ENCODE results near the gene UBA5. TPM values are rescaled to one million over a fixed set of nuclear protein-coding genes. Genes with fewer than 3 reads are reported as not detected.

The UBA5 gene
- total and polyA plus RNA-seq, 4 experiments from 2014 or later, result 33.0 to 44.5 (median 33.4) TPM

DNA sequence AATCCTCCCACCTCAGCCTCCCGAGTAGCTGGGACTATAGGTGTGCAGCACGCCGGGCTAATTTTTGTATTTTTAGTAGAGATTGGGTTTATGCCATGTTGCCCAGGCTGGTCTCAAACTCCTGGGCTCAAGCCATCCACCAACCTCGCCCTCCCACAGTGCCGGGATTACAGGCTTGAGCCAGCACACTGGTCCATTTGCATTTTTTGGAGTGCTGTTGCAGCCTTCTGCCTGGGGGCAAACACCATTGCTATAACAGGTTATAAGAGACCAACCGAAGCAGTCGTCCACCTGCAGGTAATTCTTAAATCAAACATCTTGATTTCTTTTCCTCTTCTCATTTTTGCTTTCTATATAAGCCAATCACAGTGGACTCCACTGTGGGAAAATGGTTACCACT, 35.3 kb upstream of the UBA5 start:
- Mint-ChIP-seq H3K4me1 (peaks cover 0 to 4% (median 3%) of the 10 kb centered on the region in 4 donors), H3K27me3 (no peaks in the 10 kb centered on the region), H3K36me3 (peaks cover 39 to 46% of the 10 kb centered on the region in 2 donors), H3K4me3 (no peak overlapping the region), H3K27ac (peak overlapping the region in 1 of 7 donors; percentile 13), H3K9me3 (peaks cover 0 to 2% (median 0%) of the 10 kb centered on the region in 8 donors)
- POLR2A ChIA-PET (ENCODE audit: partially characterized antibody), result no interaction called here
- H3K9me3 ChIP-seq (ENCODE audit: control insufficient read depth in 1 of 2, low read length in 2 of 2), result no peaks in the 10 kb centered on the region
- DNase-seq, result no peak
- no peak overlapping the region for H3K4me3 ChIP-seq (ENCODE audit: low read length in 2 of 2)
- CTCF ChIA-PET (ENCODE audit: partially characterized antibody), result no interaction called here
- H3K27ac ChIP-seq (ENCODE audit: low read depth, low read length), result no peak overlapping the region
- no peaks in the 10 kb centered on the region for H3K4me1 ChIP-seq (ENCODE audit: insufficient read depth, low read length)
- H3K36me3 ChIP-seq (ENCODE audit: insufficient read depth, low read length), result peaks cover 4% of the 10 kb centered on the region
- intact Hi-C loops (cut with micrococcal nuclease), result no loop called here
- no peaks in the 10 kb centered on the region for H3K27me3 ChIP-seq (ENCODE audit: insufficient read depth, low read length)

DNA sequence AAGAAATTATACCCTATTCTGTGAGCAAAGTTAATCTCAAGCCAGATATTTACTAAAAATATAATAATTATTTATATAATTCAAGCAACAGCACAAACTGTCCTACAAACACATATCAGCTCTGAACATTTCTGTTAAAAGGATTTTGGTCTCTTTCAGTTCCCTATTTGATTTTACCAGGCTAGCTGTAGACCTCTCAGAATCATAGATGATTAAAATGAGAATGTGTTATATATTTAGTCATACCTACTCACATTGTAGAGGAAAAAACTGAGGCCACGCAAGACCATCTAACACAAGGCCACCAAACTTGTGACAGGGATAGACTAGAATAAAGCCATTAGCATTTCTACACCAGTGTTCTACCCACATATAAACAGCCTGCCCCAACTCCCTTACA, 34.5 kb upstream of the UBA5 start:
- ChIA-PET POLR2A (ENCODE audit: partially characterized antibody) (no interaction called here), CTCF (ENCODE audit: partially characterized antibody) (interaction anchor here (1.5 kb wide), 1 partner anchor 18 kb away, joined by 6 read pairs; no protein-coding TSS in a partner anchor)
- Histone ChIP-seq H3K9me3 (ENCODE audit: control insufficient read depth in 1 of 2, low read length in 2 of 2) (no peaks in the 10 kb centered on the region), H3K27ac (ENCODE audit: low read depth, low read length) (no peak overlapping the region), H3K4me1 (ENCODE audit: insufficient read depth, low read length) (no peaks in the 10 kb centered on the region), H3K36me3 (ENCODE audit: insufficient read depth, low read length) (peaks cover 4% of the 10 kb centered on the region), H3K27me3 (ENCODE audit: insufficient read depth, low read length) (no peaks in the 10 kb centered on the region), H3K4me3 (ENCODE audit: low read length in 2 of 2) (no peak overlapping the region)
- peaks cover 41 to 47% of the 10 kb centered on the region in 2 donors for H3K36me3 Mint-ChIP-seq
- no peaks in the 10 kb centered on the region for H3K27me3 Mint-ChIP-seq
- intact Hi-C loops (cut with micrococcal nuclease), result no loop called here
- peaks cover 0 to 2% (median 0%) of the 10 kb centered on the region in 8 donors for H3K9me3 Mint-ChIP-seq
- no peak overlapping the region for H3K27ac Mint-ChIP-seq
- H3K4me1 Mint-ChIP-seq, result peaks cover 0 to 3% (median 2%) of the 10 kb centered on the region in 4 donors
- no peak overlapping the region for H3K4me3 Mint-ChIP-seq
- DNase-seq, result no peak

DNA sequence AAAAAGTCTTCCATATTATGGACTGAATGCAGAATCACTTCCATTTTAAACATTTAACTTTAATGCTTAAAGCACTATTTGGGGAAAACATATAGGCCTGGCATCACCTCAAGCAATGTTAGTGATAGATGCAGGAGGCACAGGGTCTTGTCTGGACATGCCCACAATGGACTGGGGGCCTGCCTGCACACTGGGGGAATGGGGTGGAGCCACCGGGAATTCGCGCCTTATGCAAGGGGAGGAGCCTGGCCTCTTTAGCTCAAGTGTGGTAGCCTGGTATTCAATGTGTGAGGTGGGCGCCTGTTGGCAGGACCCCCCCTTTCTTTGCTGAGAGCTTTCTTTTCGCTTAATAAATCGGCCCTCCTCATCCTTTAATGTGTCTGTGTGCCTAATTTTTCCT, 33.2 kb upstream of the UBA5 start:
- intact Hi-C loops (cut with micrococcal nuclease), result no loop called here
- peaks cover 0 to 3% (median 1%) of the 10 kb centered on the region in 4 donors for H3K4me1 Mint-ChIP-seq
- CTCF ChIA-PET (ENCODE audit: partially characterized antibody), result interaction anchor here (1.1 to 1.5 kb wide), 3 partner anchors 9 to 16 kb away, joined by 3 to 6 read pairs (median 3); no protein-coding TSS in a partner anchor
- no peak overlapping the region for H3K27ac ChIP-seq (ENCODE audit: low read depth, low read length)
- no peaks in the 10 kb centered on the region for H3K9me3 ChIP-seq (ENCODE audit: control insufficient read depth in 1 of 2, low read length in 2 of 2)
- DNase-seq, result no peak
- H3K4me1 ChIP-seq (ENCODE audit: insufficient read depth, low read length), result no peaks in the 10 kb centered on the region
- no peaks in the 10 kb centered on the region for H3K27me3 Mint-ChIP-seq
- no peaks in the 10 kb centered on the region for H3K27me3 ChIP-seq (ENCODE audit: insufficient read depth, low read length)
- H3K4me3 ChIP-seq (ENCODE audit: low read length in 2 of 2), result no peak overlapping the region
- H3K4me3 Mint-ChIP-seq, result no peak overlapping the region
- no peaks in the 10 kb centered on the region for H3K9me3 Mint-ChIP-seq
- peaks cover 33 to 38% of the 10 kb centered on the region in 2 donors for H3K36me3 Mint-ChIP-seq
- H3K36me3 ChIP-seq (ENCODE audit: insufficient read depth, low read length), result peaks cover 4% of the 10 kb centered on the region
- no peak overlapping the region for H3K27ac Mint-ChIP-seq
- POLR2A ChIA-PET (ENCODE audit: partially characterized antibody), result no interaction called here

DNA sequence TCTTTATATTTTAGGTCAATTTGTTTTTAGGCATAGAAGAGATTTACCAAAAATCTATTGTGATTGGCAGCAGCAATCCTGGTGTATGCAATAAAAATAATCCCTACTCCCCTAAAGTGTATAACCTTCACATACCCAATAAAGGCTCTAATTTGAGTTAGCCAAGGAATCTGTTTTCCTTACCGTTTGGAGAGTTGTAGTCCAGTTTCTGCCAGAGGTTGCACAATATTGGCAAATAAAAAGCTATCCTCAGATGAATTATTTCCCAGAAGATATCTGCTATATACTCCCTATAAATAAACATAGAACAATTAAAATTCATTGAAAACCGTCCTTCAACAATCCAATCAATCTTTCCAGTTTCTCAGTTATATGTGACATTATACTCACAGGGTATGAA, 32.0 kb upstream of the UBA5 start:
- H3K4me3 Mint-ChIP-seq, result no peak overlapping the region
- POLR2A ChIA-PET (ENCODE audit: partially characterized antibody), result no interaction called here

DNA sequence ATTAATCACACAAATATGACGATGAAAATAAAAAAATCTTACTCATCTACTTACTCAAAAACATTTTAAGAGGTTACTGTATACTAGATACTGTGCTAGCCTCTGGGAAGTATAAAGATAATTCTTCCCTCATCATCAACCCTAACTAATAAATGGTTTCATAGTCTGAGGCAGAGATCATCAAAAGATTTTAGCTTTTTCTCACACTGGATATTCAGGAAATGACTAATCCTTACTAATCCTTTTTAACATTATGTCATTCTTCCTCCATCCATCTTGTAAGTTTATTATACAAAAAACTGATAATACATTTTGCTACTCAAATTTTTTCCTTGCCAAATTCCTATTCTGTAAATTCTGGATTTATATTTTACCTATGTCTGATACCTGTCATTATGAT, 30.2 kb upstream of the UBA5 start:
- H3K9me3 ChIP-seq (ENCODE audit: control insufficient read depth in 1 of 2, low read length in 2 of 2), result no peaks in the 10 kb centered on the region
- H3K4me1 Mint-ChIP-seq, result peaks cover 0 to 2% (median 0%) of the 10 kb centered on the region in 4 donors
- CTCF ChIA-PET (ENCODE audit: partially characterized antibody), result no interaction called here
- intact Hi-C loops (cut with micrococcal nuclease), result no loop called here
- H3K27ac ChIP-seq (ENCODE audit: low read depth, low read length), result no peak overlapping the region
- H3K27me3 Mint-ChIP-seq, result no peaks in the 10 kb centered on the region
- no peaks in the 10 kb centered on the region for H3K27me3 ChIP-seq (ENCODE audit: insufficient read depth, low read length)
- no peaks in the 10 kb centered on the region for H3K4me1 ChIP-seq (ENCODE audit: insufficient read depth, low read length)
- no peak overlapping the region for H3K27ac Mint-ChIP-seq
- POLR2A ChIA-PET (ENCODE audit: partially characterized antibody), result no interaction called here
- H3K4me3 ChIP-seq (ENCODE audit: low read length in 2 of 2), result no peak overlapping the region
- no peak for DNase-seq
- H3K9me3 Mint-ChIP-seq, result no peaks in the 10 kb centered on the region
- peaks cover 34 to 40% of the 10 kb centered on the region in 2 donors for H3K36me3 Mint-ChIP-seq
- H3K4me3 Mint-ChIP-seq, result no peak overlapping the region
- H3K36me3 ChIP-seq (ENCODE audit: insufficient read depth, low read length), result peaks cover 4% of the 10 kb centered on the region

More for the DNA sequence above, 32.0 kb upstream of the UBA5 start:
- Mint-ChIP-seq H3K36me3 (peaks cover 35 to 42% of the 10 kb centered on the region in 2 donors), H3K27me3 (no peaks in the 10 kb centered on the region), H3K4me1 (peaks cover 0 to 3% (median 0%) of the 10 kb centered on the region in 4 donors), H3K27ac (no peak overlapping the region), H3K9me3 (no peaks in the 10 kb centered on the region)
- Histone ChIP-seq H3K36me3 (ENCODE audit: insufficient read depth, low read length) (peaks cover 4% of the 10 kb centered on the region), H3K9me3 (ENCODE audit: control insufficient read depth in 1 of 2, low read length in 2 of 2) (no peaks in the 10 kb centered on the region), H3K27me3 (ENCODE audit: insufficient read depth, low read length) (no peaks in the 10 kb centered on the region), H3K4me1 (ENCODE audit: insufficient read depth, low read length) (no peaks in the 10 kb centered on the region), H3K27ac (ENCODE audit: low read depth, low read length) (no peak overlapping the region), H3K4me3 (ENCODE audit: low read length in 2 of 2) (no peak overlapping the region)
- CTCF ChIA-PET (ENCODE audit: partially characterized antibody), result no interaction called here
- DNase-seq, result no peak
- intact Hi-C loops (cut with micrococcal nuclease), result no loop called here

DNA sequence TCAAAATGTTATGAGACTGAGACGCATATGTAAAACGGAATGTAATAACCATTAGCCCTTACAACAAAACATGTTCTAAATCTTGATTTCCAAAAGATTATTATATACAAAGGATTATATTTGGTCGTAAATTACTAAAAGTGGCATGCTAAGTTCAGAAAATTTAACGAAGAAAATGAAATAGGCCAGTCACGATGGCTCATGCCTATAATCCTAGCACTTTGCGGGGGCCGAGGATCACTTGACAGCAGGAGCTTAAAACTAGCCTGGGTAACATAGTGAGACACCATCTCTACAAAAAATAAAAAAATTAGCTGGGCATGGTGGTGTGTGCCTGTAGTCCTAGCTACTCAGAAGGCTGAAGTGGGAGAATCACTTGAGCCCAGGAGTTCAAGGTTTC, 29.5 kb upstream of the UBA5 start:
- intact Hi-C loops (cut with micrococcal nuclease), result no loop called here
- Histone ChIP-seq H3K4me1 (ENCODE audit: insufficient read depth, low read length) (no peaks in the 10 kb centered on the region), H3K27me3 (ENCODE audit: insufficient read depth, low read length) (no peaks in the 10 kb centered on the region), H3K9me3 (ENCODE audit: control insufficient read depth in 1 of 2, low read length in 2 of 2) (no peaks in the 10 kb centered on the region), H3K27ac (ENCODE audit: low read depth, low read length) (no peak overlapping the region), H3K4me3 (ENCODE audit: low read length in 2 of 2) (no peak overlapping the region), H3K36me3 (ENCODE audit: insufficient read depth, low read length) (peaks cover 4% of the 10 kb centered on the region)
- ChIA-PET CTCF (ENCODE audit: partially characterized antibody) (no interaction called here), POLR2A (ENCODE audit: partially characterized antibody) (no interaction called here)
- no peak overlapping the region for H3K4me3 Mint-ChIP-seq
- peaks cover 38 to 43% of the 10 kb centered on the region in 2 donors for H3K36me3 Mint-ChIP-seq
- no peak for DNase-seq
- no peaks in the 10 kb centered on the region for H3K4me1 Mint-ChIP-seq
- H3K27ac Mint-ChIP-seq, result no peak overlapping the region
- H3K9me3 Mint-ChIP-seq, result no peaks in the 10 kb centered on the region
- H3K27me3 Mint-ChIP-seq, result no peaks in the 10 kb centered on the region

DNA sequence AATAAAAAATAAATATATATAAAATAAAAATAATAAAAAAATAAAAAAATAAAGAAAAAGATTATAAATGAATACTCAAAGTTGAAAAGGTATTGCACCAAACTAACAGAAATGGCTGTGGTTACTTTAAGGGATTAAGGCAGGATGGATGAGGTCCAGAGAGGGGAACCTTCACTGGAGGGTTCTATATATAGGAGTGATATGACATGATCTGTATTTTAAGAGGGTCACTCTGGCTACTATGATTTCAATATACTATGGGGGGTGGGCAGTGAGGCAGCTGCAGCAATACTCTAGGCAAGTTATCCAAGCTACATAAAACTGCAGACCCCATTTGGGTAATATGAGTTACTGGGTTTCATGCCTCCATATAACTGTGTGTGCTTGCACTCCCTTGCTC, 25.1 kb upstream of the UBA5 start:
- ChIA-PET CTCF (ENCODE audit: partially characterized antibody) (interaction anchor here (1.0 to 1.5 kb wide), 3 partner anchors 8 to 97 kb away, joined by 3 read pairs; no protein-coding TSS in a partner anchor), POLR2A (ENCODE audit: partially characterized antibody) (no interaction called here)
- H3K36me3 Mint-ChIP-seq, result peaks cover 28 to 34% of the 10 kb centered on the region in 2 donors
- H3K27ac Mint-ChIP-seq, result no peak overlapping the region
- no peaks in the 10 kb centered on the region for H3K27me3 ChIP-seq (ENCODE audit: insufficient read depth, low read length)
- no peaks in the 10 kb centered on the region for H3K4me1 Mint-ChIP-seq
- H3K9me3 Mint-ChIP-seq, result peaks cover 0 to 1% (median 0%) of the 10 kb centered on the region in 8 donors
- no peaks in the 10 kb centered on the region for H3K4me1 ChIP-seq (ENCODE audit: insufficient read depth, low read length)
- intact Hi-C loops (cut with micrococcal nuclease), result no loop called here
- no peak for DNase-seq
- no peaks in the 10 kb centered on the region for H3K9me3 ChIP-seq (ENCODE audit: control insufficient read depth in 1 of 2, low read length in 2 of 2)
- H3K27ac ChIP-seq (ENCODE audit: low read depth, low read length), result no peak overlapping the region
- H3K4me3 Mint-ChIP-seq, result no peak overlapping the region
- H3K27me3 Mint-ChIP-seq, result no peaks in the 10 kb centered on the region
- no peak overlapping the region for H3K4me3 ChIP-seq (ENCODE audit: low read length in 2 of 2)
- peaks cover 13% of the 10 kb centered on the region for H3K36me3 ChIP-seq (ENCODE audit: insufficient read depth, low read length)

Measured in CD4-positive, alpha-beta memory T cell (primary cell).